Upper lobe of right lung (tissue), 1 donor: ENCODE data around the gene PTH2. TPM values are rescaled to one million over a fixed set of nuclear protein-coding genes. Genes with fewer than 3 reads are reported as not detected.

Source experiments
- ATAC-seq: fragments of 200-7000 bp; cut with Tn5 transposase; one replicate; pipeline ENCODE4 v1.9.1; 2020; ENCODE audit warnings: mild to moderate bottlenecking, moderate library complexity
- DNase-seq: peaks from one replicate; pipeline ENCODE4 v3.0.0-alpha.2; 2020
- H3K27ac ChIP-seq: fragments of 200-600 bp; one replicate; pipeline ENCODE4 v1.8.0; 2022
- H3K27me3 ChIP-seq: fragments of 200-600 bp; one replicate; pipeline ENCODE4 v1.8.0; 2022; ENCODE audit warnings: mild to moderate bottlenecking
- H3K36me3 ChIP-seq: fragments of 200-600 bp; one replicate; pipeline ENCODE4 v1.8.0; 2022
- H3K4me1 ChIP-seq: fragments of 200-600 bp; one replicate; pipeline ENCODE4 v1.8.0; 2022
- H3K4me3 ChIP-seq: fragments of 200-600 bp; one replicate; pipeline ENCODE4 v1.8.0; 2022; ENCODE audit warnings: mild to moderate bottlenecking
- H3K9me3 ChIP-seq: fragments of 200-600 bp; one replicate; pipeline ENCODE4 v1.8.0; 2022
- CTCF ChIP-seq: fragments of 200-600 bp; IDR thresholded peaks from one replicate; pipeline ENCODE4 v1.8.0; 2022; ENCODE audit warnings: antibody characterized with exemption
- intact Hi-C: fragments of 100-400 bp; cut with DNase I; formaldehyde crosslinking; loops from one replicate; pipeline ENCODE4 v1.11.0; 2022
- total RNA-seq: library from RNA; stranded (reverse); fragmentation: NEBNext Ultra II Directional; extraction: Animal tissue kit (Norgen Biotek cat#: 25700); gene quantifications from one replicate; pipeline ENCODE4 v1.2.1, GENCODE V29; 2021
- donor health status: DM: no; HTN: yes; CAD: no; lungs with severe emphysema.

Gene PTH2
- total RNA-seq, 1 donor from 2014 or later: not detected

- DNase-seq (peak; percentile 82), ATAC-seq (peak; percentile 60)
- no peaks in the 10 kb centered on the region for H3K36me3 ChIP-seq
- no peaks in the 10 kb centered on the region for H3K27me3 ChIP-seq
- no peaks in the 10 kb centered on the region for H3K9me3 ChIP-seq
- no peak for TF ChIP-seq CTCF
- H3K27ac ChIP-seq: peak overlapping the region; percentile 51
- H3K4me1 ChIP-seq: no peaks in the 10 kb centered on the region
- intact Hi-C loops: no loop called here
- H3K4me3 ChIP-seq: no peak overlapping the region
These were observed 27.4 kb downstream of the PTH2 start for GRCh38 chr19:49395581-49396407.

- H3K9me3 ChIP-seq: no peaks in the 10 kb centered on the region
- ATAC-seq (no peak), DNase-seq (no peak)
- H3K27ac ChIP-seq: no peak overlapping the region
- H3K4me1 ChIP-seq: no peaks in the 10 kb centered on the region
- H3K36me3 ChIP-seq: no peaks in the 10 kb centered on the region
- no peak overlapping the region for H3K4me3 ChIP-seq
- no peaks in the 10 kb centered on the region for H3K27me3 ChIP-seq
- intact Hi-C loops: loop anchor here (5.0 kb wide), 1 partner anchor 48 kb away; the partner anchor contains the start of gene SLC17A7
- no peak for TF ChIP-seq CTCF
These were observed 29.4 kb downstream of the PTH2 start for GRCh38 chr19:49393881-49394280.

- peak; percentile 84 for TF ChIP-seq CTCF
- intact Hi-C loops: loop anchor here (5.0 kb wide), 1 partner anchor 51 kb away; the partner anchor contains the start of gene SLC17A7
- ATAC-seq (peak; percentile 84), DNase-seq (peak; percentile 89)
- Histone ChIP-seq H3K4me1 (no peaks in the 10 kb centered on the region), H3K4me3 (no peak overlapping the region), H3K36me3 (no peaks in the 10 kb centered on the region), H3K9me3 (no peaks in the 10 kb centered on the region), H3K27me3 (no peaks in the 10 kb centered on the region), H3K27ac (no peak overlapping the region)
These were observed 31.5 kb downstream of the PTH2 start for GRCh38 chr19:49391581-49392399.

- Histone ChIP-seq H3K9me3 (no peaks in the 10 kb centered on the region), H3K27me3 (no peaks in the 10 kb centered on the region), H3K36me3 (no peaks in the 10 kb centered on the region), H3K4me1 (no peaks in the 10 kb centered on the region), H3K4me3 (no peak overlapping the region), H3K27ac (no peak overlapping the region)
- intact Hi-C loops: loop anchor here (5.0 kb wide), 1 partner anchor 51 kb away; the partner anchor contains the start of gene SLC17A7
- DNase-seq: no peak
- no peak for ATAC-seq
- no peak for TF ChIP-seq CTCF
These were observed 32.3 kb downstream of the PTH2 start for GRCh38 chr19:49390929-49391359.

GRCh38 chr19:49390131-49390928, 32.9 kb downstream of the PTH2 start:
- Histone ChIP-seq H3K36me3 (no peaks in the 10 kb centered on the region), H3K4me1 (no peaks in the 10 kb centered on the region), H3K27ac (no peak overlapping the region), H3K27me3 (peaks cover 2% of the 10 kb centered on the region), H3K9me3 (no peaks in the 10 kb centered on the region), H3K4me3 (no peak overlapping the region)
- no peak for DNase-seq
- intact Hi-C loops: loop anchor here (5.0 kb wide), 1 partner anchor 52 kb away; the partner anchor contains the start of gene SLC17A7
- TF ChIP-seq CTCF: no peak
- ATAC-seq: no peak
